Astrocyte (in vitro differentiated cells and primary cell): ENCODE data around the gene ASPRV1.

Source experiments
- EZH2 ChIP-seq: IDR thresholded peaks from 2 replicates; pipeline ENCODE4 v1.6.1; 2012; ENCODE audit warnings: mild to moderate bottlenecking, low read length, inconsistent platforms; ENCODE audit not compliant: insufficient read depth
- TF ChIP-seq, protein P1 (sequence below): IDR thresholded peaks from 2 replicates; pipeline ENCODE4 v1.5.1; 2011; ENCODE audit warnings: low read depth, mild to moderate bottlenecking, inconsistent platforms, low read length, moderate library complexity; ENCODE audit not compliant: insufficient read depth

DNA sequence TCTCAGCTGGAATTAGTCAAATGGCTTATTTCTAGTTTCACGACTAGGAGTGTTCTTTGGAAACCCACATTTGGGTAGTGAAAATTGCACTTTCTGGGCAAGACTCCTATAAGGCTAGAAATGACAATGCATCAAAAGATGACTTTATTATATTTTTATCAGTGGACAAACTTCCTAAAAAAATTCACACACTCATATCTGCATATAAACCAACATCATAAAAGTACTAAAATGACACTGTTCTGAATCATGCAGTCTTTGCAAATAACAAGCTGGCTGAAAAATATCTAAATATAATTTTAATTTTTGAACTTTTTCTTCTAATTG, 28.9 kb downstream of the ASPRV1 start:
- TF ChIP-seq, protein P1, sequence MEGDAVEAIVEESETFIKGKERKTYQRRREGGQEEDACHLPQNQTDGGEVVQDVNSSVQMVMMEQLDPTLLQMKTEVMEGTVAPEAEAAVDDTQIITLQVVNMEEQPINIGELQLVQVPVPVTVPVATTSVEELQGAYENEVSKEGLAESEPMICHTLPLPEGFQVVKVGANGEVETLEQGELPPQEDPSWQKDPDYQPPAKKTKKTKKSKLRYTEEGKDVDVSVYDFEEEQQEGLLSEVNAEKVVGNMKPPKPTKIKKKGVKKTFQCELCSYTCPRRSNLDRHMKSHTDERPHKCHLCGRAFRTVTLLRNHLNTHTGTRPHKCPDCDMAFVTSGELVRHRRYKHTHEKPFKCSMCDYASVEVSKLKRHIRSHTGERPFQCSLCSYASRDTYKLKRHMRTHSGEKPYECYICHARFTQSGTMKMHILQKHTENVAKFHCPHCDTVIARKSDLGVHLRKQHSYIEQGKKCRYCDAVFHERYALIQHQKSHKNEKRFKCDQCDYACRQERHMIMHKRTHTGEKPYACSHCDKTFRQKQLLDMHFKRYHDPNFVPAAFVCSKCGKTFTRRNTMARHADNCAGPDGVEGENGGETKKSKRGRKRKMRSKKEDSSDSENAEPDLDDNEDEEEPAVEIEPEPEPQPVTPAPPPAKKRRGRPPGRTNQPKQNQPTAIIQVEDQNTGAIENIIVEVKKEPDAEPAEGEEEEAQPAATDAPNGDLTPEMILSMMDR, result no peak
- TF ChIP-seq EZH2, result no peak
